GM21825 (cell line): ENCODE measurements around the gene CD248.
"Not testable (repeated sequence)": the region's sequence is repeated elsewhere in the genome, so short reads cannot be mapped to it uniquely, and the experiment has no call there.

Experiments used
- ATAC-seq: cut with Tn5 transposase; IDR thresholded peaks from one replicate; pipeline ENCODE4 v1.9.1; 2021; ENCODE audit warnings: mild to moderate bottlenecking, moderate library complexity; ENCODE audit not compliant: unreplicated experiment

The CD248 gene

GRCh38 chr11:66277471-66278362 is 39.1 kb downstream of the CD248 start, which contains the start of gene CNIH2:
Gene CNIH2, plus strand, starts transcription at chr11:66278175. Its CDS starts 282 bp downstream, at chr11:66278457.
- no peak for ATAC-seq

GRCh38 chr11:66277064-66277463 is 39.8 kb downstream of the CD248 start:
- not testable (repeated sequence) for ATAC-seq

GRCh38 chr11:66276619-66277018 is 40.2 kb downstream of the CD248 start:
- not testable (repeated sequence) for ATAC-seq

DNA sequence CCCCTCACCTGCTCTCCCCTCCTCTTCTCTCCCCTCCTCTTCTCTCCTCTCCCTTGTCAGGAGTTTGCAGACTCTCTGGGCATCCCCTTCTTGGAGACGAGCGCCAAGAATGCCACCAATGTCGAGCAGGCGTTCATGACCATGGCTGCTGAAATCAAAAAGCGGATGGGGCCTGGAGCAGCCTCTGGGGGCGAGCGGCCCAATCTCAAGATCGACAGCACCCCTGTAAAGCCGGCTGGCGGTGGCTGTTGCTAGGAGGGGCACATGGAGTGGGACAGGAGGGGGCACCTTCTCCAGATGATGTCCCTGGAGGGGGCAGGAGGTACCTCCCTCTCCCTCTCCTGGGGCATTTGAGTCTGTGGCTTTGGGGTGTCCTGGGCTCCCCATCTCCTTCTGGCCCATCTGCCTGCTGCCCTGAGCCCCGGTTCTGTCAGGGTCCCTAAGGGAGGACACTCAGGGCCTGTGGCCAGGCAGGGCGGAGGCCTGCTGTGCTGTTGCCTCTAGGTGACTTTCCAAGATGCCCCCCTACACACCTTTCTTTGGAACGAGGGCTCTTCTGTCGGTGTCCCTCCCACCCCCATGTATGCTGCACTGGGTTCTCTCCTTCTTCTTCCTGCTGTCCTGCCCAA is 40.7 kb downstream of the CD248 start:
- no peak for ATAC-seq

GRCh38 chr11:66275396-66275795 is 41.4 kb downstream of the CD248 start:
- ATAC-seq: no peak

DNA sequence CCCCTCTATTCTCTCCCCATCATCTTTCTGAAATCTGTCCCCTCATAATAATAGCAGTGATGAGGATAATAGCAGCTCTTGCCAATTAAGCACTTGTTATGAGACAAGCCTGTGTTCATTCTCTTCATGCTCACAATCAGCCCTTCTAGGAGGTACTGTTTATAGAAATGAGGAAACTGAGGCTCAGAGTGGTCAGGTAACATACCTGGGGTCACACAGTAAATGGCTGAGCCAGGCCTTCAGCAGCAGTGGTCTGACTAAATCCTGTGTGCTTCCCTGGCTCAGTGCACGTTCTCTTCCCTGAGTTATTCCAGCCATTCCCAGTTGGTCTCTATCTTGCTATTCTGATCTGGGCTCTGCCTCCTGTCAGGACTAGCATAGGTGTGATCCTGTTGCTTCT is 42.6 kb downstream of the CD248 start:
- no peak for ATAC-seq

- no peak for ATAC-seq
These were observed 44.2 kb downstream of the CD248 start for GRCh38 chr11:66272596-66272995.

GRCh38 chr11:66271816-66272215 is 45.0 kb downstream of the CD248 start:
- no peak for ATAC-seq

- no peak for ATAC-seq
These were observed 47.6 kb downstream of the CD248 start for GRCh38 chr11:66268952-66269905.

DNA sequence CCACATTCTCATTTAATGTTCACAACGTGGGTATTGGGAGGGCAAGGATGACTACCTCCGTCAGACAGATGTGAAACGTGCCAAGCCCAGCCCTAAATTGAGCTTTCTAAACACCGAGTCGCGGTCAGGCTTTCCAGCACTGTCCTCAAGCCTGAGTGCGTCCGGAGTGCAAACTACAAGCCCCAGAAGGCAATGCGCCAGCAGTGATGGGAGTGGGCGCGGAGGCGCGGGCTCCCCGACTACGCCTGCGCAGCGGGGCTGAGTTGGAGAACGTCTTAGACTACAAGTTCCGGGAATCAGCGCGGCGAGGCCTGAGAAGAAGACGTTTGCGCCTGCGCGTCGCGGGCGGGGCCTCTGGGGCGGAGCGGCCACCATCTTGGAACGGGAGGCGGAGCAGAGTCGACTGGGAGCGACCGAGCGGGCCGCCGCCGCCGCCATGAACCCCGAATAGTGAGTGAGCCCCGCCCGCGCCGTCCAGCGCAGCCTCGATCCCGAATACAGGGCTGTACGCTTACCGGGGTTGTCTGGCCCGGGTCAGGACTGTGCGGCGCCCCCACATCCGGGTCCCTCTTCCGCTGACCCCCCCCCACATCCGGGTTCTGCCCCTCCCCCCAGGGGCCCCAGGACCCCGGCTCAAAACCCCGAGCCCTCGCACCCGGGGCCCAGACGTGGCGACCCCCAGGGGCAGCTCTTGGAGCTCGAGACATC is 48.4 kb downstream of the CD248 start, which contains the start of gene RAB1B:
RAB1B (plus strand) TSS at position 396 of the 708 bp plus-strand sequence; CDS start at position 437, 41 bp downstream.
- ATAC-seq: peak; percentile 77

DNA sequence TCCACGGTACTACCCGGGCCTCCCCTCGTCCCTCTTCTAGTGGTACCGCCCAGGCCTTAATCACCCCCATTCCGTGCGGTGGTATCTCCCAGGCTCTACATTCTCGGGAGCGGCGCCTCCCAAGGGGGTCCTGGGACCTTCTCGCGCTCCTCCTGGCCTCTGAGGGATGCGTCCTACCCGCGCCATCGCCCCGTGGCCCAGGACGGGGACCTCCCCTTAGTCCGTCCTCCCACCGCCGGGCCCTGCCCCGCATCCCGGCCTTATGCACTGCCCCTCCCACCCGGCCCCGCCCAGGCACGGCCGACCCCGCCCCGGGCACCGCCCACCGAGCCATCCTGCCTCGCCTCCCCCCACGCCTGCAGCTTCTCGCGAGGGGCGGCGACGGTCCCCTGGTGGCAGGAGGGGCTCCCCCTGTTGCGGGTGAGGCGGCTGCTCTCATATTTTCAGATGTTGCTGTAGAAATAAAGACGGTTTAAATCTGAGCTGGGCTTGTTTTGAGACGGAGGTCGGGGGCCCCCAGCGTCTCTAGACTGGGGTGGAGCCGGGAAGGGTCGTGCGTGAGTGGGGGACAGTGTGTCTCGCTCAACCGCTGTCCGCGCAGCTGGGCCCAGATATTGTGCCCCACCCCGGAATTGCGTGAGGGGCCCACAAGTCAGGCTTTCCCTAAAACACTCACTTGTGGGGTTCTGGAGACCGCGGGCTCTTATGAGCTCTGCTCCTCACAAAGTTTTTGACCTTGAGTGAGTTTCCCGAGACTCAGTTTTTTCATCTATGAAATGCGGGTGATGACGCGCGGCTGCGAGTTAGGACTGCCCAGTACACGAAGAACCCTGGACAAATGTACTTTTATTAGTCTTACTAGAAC is 49.2 kb downstream of the CD248 start:
- ATAC-seq: peak; percentile 43

- ATAC-seq: no peak
These were observed 49.8 kb downstream of the CD248 start for GRCh38 chr11:66267039-66267378.

- ATAC-seq: no peak
These were observed 50.3 kb downstream of the CD248 start for GRCh38 chr11:66266378-66267038.

GRCh38 chr11:66265531-66266377 is 51.1 kb downstream of the CD248 start:
- no peak for ATAC-seq

- ATAC-seq: no peak
These were observed 51.9 kb downstream of the CD248 start for GRCh38 chr11:66264914-66265313.
